ENCODE data around the gene RUNX3.

GRCh38 chr1:24945354-24946326 lies 15.6 kb upstream of the RUNX3 start:
- TF ChIP-seq, protein P1, sequence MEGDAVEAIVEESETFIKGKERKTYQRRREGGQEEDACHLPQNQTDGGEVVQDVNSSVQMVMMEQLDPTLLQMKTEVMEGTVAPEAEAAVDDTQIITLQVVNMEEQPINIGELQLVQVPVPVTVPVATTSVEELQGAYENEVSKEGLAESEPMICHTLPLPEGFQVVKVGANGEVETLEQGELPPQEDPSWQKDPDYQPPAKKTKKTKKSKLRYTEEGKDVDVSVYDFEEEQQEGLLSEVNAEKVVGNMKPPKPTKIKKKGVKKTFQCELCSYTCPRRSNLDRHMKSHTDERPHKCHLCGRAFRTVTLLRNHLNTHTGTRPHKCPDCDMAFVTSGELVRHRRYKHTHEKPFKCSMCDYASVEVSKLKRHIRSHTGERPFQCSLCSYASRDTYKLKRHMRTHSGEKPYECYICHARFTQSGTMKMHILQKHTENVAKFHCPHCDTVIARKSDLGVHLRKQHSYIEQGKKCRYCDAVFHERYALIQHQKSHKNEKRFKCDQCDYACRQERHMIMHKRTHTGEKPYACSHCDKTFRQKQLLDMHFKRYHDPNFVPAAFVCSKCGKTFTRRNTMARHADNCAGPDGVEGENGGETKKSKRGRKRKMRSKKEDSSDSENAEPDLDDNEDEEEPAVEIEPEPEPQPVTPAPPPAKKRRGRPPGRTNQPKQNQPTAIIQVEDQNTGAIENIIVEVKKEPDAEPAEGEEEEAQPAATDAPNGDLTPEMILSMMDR (IDR thresholded peaks at IDR 0.05; ENCODE audit: low read depth, low read length, poor library complexity, severe bottlenecking), result no peak
- no peak for TF ChIP-seq EZH2phosphoT487 (IDR thresholded peaks at IDR 0.05; ENCODE audit: borderline replicate concordance, low read length)
